Thyroid gland (tissue), 4 donors: ENCODE measurements around the gene ZC3H18.

Experiments used
- CTCF ChIP-seq, 6 experiments: fragments of 200-600 bp in 3 of 6; fragments of 450-650 bp in 3 of 6; sonication (generic) in 3 of 6; IDR thresholded peaks; one replicate each; pipeline ENCODE4 v1.5.1; 2016 to 2019; ENCODE audit warnings: antibody characterized with exemption in 6 of 6, mild to moderate bottlenecking in 2 of 6, inconsistent platforms in 1 of 6, moderate library complexity in 1 of 6
- POLR2A ChIP-seq, 2 donors: fragments of 450-650 bp; IDR thresholded peaks; one replicate each; pipeline ENCODE4 v1.6.1; 2017; ENCODE audit warnings: antibody characterized with exemption in 2 of 2, mild to moderate bottlenecking in 2 of 2, moderate library complexity in 1 of 2

DNA sequence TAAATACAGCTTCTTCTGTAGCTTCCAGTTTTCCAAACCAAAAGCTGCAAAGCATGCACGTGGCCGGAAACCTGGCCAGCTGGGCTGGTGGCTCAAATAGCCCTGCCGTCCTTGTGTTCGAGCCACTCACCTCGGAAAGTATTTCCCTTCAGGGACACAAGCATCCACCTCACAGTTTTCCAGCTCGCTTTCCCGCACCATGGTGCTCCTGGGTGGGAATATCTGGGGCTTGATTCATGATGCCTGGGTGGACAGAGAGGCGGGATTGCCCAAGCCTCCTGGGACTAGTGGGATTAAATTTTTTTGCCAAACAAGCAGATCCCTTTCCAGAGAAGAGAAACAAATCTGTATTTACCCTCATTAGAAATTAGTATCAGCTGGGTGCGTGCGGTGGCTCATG lies 99.8 kb downstream of the ZC3H18 start:
- TF ChIP-seq CTCF (IDR thresholded peaks at IDR 0.05) (no peak), POLR2A (IDR thresholded peaks at IDR 0.05) (no peak)
